Erythroblast (primary cell): ENCODE results near the gene SERPINA5.

Experiments
- GATA1 ChIP-seq: IDR thresholded peaks from 2 replicates; pipeline ENCODE4 v1.6.1; 2011; ENCODE audit warnings: low read depth, mild to moderate bottlenecking, control low read depth, low read length, moderate library complexity
- POLR2A ChIP-seq: IDR thresholded peaks from 2 replicates; pipeline ENCODE4 v1.6.1; 2011; ENCODE audit warnings: mild to moderate bottlenecking, low read length

- no peak for TF ChIP-seq GATA1
- TF ChIP-seq POLR2A: no peak
Observed at GRCh38 chr14:94631050-94631449, 49.8 kb downstream of the SERPINA5 start.
